AG04450 (cell line): Measurements from ENCODE around the gene CEP83. TPM values are rescaled to one million over a fixed set of nuclear protein-coding genes. Genes with fewer than 3 reads are reported as not detected.

Experiments
- CTCF ChIA-PET: fragments of 300-600, 350-600 bp; formaldehyde crosslinking; extraction: SDS; loops from one replicate; lab custom pipeline; 2022; ENCODE audit warnings: antibody characterized with exemption, inconsistent platforms; lab: Charles Lee
- POLR2A ChIA-PET: fragments of 350-600 bp; formaldehyde crosslinking; extraction: SDS; loops from one replicate; lab custom pipeline; 2021; ENCODE audit warnings: antibody characterized with exemption, inconsistent platforms; lab: Yijun Ruan, JAX
- DNase-seq: peaks from one replicate; pipeline ENCODE4 v3.0.0-alpha.2; 2011; ENCODE audit warnings: low read depth, low spot score
- H3K27ac ChIP-seq: one replicate; pipeline ENCODE4 v1.5.1; 2012; ENCODE audit warnings: low read depth, low read length, control low read depth
- H3K27me3 ChIP-seq: one replicate; pipeline ENCODE4 v1.6.0; 2012; ENCODE audit warnings: low read length; ENCODE audit not compliant: control insufficient read depth, insufficient read depth
- H3K4me3 ChIP-seq: 2 replicates; pipeline ENCODE4 v1.5.1; 2011; ENCODE audit warnings: mild to moderate bottlenecking, low read depth, low read length, control low read depth
- H3K9me3 ChIP-seq: 2 replicates; pipeline ENCODE4 v1.5.1; 2012; ENCODE audit warnings: low read length; ENCODE audit not compliant: control insufficient read depth, insufficient read depth
- polyA plus RNA-seq: library from polyadenylated mRNA; depleted of rRNA; stranded (reverse); fragments of >200 nt; gene quantifications from 2 replicates; pipeline ENCODE4 v1.2.3, GENCODE V29; 2011
- TF ChIP-seq, protein P1 (sequence below): IDR thresholded peaks from 2 replicates; pipeline ENCODE4 v1.5.1; 2011; ENCODE audit warnings: low read depth, low read length, control low read depth, inconsistent platforms

The CEP83 gene
- polyA plus RNA-seq, 1 experiment: 10.0 TPM

DNA sequence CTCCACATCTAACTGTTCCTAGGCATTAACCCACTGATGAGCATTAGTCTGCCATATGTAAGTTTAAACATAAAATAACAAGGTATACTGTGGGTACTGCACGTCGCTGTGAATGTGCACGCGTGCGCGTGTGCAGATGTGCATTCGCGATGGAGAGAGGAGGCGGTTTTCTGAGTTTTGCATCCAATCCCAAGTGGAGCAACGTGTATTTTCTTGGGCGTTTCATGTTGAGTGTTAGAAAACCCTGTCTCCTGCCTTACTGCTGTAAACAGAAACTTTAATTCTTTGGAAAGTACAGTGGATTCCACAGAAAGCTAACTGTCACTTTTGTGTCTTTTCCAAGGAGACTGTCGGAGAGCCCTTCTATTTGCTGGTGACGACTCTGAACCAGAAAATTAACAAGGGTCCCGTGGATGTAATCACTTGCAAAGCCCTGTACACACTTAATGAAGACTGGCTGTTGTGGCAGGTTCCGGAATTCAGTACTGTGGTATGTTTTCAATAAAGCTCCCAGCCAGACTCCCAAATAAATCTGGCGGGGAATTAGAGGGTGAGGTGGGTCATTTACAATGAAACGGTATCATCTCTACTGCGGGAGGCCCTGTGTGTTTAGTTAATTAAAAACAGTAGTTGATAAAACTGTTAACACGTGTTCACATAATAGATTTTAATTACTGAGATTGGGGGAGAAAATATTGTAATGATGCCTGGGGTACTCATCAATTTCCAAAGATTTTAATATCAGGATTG is 194.8 kb downstream of the CEP83 start:
- ChIA-PET CTCF (no interaction called here), POLR2A (no interaction called here)
- TF ChIP-seq, protein P1, sequence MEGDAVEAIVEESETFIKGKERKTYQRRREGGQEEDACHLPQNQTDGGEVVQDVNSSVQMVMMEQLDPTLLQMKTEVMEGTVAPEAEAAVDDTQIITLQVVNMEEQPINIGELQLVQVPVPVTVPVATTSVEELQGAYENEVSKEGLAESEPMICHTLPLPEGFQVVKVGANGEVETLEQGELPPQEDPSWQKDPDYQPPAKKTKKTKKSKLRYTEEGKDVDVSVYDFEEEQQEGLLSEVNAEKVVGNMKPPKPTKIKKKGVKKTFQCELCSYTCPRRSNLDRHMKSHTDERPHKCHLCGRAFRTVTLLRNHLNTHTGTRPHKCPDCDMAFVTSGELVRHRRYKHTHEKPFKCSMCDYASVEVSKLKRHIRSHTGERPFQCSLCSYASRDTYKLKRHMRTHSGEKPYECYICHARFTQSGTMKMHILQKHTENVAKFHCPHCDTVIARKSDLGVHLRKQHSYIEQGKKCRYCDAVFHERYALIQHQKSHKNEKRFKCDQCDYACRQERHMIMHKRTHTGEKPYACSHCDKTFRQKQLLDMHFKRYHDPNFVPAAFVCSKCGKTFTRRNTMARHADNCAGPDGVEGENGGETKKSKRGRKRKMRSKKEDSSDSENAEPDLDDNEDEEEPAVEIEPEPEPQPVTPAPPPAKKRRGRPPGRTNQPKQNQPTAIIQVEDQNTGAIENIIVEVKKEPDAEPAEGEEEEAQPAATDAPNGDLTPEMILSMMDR: no peak
- H3K9me3 ChIP-seq: no peaks in the 10 kb centered on the region; the same call in 1 of the 2 replicates
- no peak overlapping the region for H3K27ac ChIP-seq
- DNase-seq: no peak
- no peak overlapping the region for H3K4me3 ChIP-seq
- peaks cover 4% of the 10 kb centered on the region for H3K27me3 ChIP-seq

DNA sequence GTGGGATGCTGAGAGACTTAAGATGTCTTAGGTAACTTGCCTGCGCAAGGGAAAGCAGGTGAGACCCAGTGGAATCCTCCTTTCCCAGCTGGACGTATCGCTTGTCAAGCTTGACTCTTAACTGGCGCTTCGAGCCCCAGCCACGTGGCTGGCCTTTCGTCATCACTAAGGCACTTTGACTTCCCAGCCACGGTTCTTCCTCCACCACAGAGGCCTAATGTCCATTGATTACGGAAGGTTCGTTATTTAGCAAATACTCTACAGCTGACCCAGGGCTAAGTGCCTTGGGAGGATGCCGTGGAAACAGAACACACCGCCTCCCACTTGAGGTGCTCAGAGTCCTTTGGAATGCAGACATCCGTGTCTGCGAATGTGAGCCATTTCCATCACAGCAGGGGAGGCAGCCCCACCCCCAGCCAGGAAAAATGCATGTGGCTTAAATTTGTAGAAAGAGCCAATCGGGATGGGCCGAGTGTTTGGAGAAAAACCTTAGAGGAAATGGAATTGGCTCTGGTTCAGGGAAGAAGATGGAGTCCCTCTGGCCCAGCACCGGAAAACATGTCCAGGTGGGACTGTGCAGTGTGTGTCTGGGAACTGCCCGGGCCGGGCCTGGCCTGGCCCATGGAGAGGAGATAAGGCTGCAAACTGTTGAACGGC is 195.6 kb downstream of the CEP83 start:
- CTCF ChIA-PET: no interaction called here
- POLR2A ChIA-PET: no interaction called here
- Histone ChIP-seq H3K4me3 (no peak overlapping the region), H3K27me3 (peaks cover 3% of the 10 kb centered on the region), H3K27ac (no peak overlapping the region), H3K9me3 (no peaks in the 10 kb centered on the region; the same call in 1 of the 2 replicates)
- no peak for DNase-seq
- TF ChIP-seq, protein P1: no peak

- Histone ChIP-seq H3K27me3 (no peaks in the 10 kb centered on the region), H3K27ac (peak overlapping the region; percentile 89), H3K4me3 (peak overlapping the region; percentile 66), H3K9me3 (no peaks in the 10 kb centered on the region; the same call in 1 of the 2 replicates)
- no peak for DNase-seq
- TF ChIP-seq, protein P1: no peak
- ChIA-PET CTCF (interaction anchor here (0.9 kb wide), 1 partner anchor 27 kb away, joined by 3 read pairs; no protein-coding TSS in a partner anchor), POLR2A (interaction anchor here (0.7 to 1.0 kb wide), 2 partner anchors 9 to 27 kb away, joined by 3 read pairs; no protein-coding TSS in a partner anchor)
These were observed 196.5 kb downstream of the CEP83 start for GRCh38 chr12:94263011-94263811.

DNA sequence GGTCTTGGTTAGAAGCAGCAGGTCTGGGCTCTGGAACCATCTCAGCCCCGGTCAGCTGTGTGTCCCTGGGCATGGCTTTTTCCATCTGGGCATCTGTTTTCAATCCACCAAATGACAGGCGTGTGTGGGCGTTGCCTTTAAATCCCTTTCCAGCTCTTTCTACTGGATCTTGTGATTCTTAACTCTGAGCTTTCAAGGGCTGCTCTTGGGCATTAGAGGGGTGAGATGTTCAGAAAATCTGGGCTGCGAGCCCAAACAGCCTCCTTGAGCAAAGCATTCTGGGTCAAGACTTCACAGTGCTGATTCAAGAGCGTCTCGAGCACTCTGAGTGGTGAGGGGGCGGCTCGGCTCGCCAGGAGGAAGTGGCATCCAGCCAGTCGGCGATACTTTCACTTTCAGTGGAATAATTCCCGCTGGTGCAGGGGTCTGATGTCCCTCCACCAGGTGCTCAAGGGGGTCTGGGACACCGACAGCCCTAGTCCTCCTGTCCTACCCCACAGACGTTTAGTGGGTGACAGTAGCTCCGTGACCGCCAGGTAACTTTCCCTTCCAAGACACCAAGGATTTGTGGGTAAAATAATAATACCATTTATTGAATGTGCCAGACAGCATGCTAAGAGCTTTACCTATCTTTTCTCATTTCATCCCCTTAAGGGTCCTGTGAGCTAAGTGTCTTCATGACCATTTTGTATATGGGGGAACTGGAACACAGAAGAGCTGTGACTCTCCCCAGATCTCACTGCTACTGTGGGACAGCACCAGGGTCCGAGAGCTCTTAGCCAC is 197.2 kb downstream of the CEP83 start:
- Histone ChIP-seq H3K27me3 (no peaks in the 10 kb centered on the region), H3K27ac (peak overlapping the region; percentile 89), H3K9me3 (no peaks in the 10 kb centered on the region; the same call in 1 of the 2 replicates), H3K4me3 (peak overlapping the region; percentile 66)
- ChIA-PET CTCF (interaction anchor here (0.9 to 1.3 kb wide), 2 partner anchors 19 to 28 kb away, joined by 3 read pairs; no protein-coding TSS in a partner anchor), POLR2A (interaction anchor here (0.5 to 1.0 kb wide), 5 partner anchors 9 to 360 kb away, joined by 3 to 6 read pairs (median 3); partner anchors contain the start of gene CEP83)
- TF ChIP-seq, protein P1: no peak
- peak; percentile 92 for DNase-seq
